ENCODE data around the gene LIPT1.
"Not testable (repeated sequence)": the region's sequence is repeated elsewhere in the genome, so short reads cannot be mapped to it uniquely, and the experiment has no call there.

The LIPT1 gene

DNA sequence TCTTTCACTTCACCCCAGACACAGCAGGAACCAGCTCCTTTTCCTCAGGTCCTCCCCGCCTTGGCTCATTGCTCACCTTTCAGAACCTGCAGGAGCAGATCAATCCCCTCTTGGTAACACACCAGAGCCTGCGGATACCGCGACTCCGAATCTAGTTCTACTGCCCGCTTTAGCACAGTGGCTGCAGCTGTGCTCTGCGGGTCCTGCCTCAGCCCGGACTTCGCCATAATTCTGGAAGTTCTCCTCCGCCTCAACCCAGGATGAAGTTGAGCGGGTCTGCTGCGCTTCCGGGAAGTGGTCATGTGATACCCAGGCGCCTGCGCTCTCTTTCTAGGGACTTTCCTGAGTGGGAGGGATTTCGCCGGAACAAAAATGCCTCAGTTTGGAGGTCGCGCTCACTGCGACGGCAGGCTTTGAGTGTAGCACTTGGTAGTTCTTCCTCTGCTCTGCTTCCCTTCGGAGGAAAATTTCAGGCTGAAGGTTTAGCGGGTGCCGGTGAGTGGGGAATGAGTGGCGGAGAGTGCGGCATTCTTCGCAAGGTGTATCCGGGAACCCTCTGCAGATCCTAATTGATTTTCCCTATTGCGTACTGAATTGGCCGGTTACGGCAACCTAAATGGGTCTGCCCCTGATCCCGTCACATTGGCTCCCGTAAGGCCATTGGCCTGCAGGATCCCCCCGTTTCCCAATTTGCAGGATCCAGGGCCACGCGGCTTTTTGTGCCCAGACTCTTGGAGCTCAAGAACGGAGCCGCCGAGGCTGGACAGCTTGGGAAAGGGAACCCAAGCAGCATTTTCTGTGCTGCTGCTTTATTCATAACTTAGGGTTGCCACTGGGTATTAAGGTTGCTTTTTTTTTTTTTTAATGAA is 26.2 kb downstream of the LIPT1 start, which contains the start of the genes MITD1 and MRPL30:
Gene MITD1, minus strand, starts transcription at position 304 of the 869 bp plus-strand sequence. Its CDS starts 77 bp downstream, at position 227.
Gene MRPL30, plus strand, starts transcription at position 430 of the 869 bp plus-strand sequence. CDS start 5,020 bp downstream, outside the sequence.
- peak; percentile 83 for FAIRE-seq

GRCh38 chr2:99181624-99182000 is 26.8 kb downstream of the LIPT1 start:
- FAIRE-seq = no peak

- no peak for FAIRE-seq
Observed at GRCh38 chr2:99183025-99183424, 28.3 kb downstream of the LIPT1 start.

- FAIRE-seq = no peak
Observed at GRCh38 chr2:99184811-99185210, 30.0 kb downstream of the LIPT1 start.

DNA sequence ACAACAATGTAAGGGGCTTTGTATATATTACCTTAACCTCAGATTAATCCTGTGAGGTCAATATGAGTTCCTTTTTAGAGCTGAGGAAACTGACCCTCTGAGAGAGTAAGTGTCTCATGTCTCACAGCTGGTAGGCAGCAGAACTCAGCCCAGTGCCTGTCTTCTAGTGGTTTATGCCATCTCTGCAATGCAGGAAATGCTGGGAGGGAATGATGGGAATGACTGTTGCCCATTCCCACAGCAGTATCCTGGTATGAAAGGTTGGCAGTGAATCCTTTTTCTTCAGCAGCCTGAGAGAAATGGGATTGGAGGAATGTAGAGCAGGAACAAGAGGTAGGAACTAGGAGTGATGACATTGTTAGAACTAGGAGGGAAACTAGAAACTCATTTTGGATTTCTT is 32.2 kb downstream of the LIPT1 start:
- FAIRE-seq = no peak

DNA sequence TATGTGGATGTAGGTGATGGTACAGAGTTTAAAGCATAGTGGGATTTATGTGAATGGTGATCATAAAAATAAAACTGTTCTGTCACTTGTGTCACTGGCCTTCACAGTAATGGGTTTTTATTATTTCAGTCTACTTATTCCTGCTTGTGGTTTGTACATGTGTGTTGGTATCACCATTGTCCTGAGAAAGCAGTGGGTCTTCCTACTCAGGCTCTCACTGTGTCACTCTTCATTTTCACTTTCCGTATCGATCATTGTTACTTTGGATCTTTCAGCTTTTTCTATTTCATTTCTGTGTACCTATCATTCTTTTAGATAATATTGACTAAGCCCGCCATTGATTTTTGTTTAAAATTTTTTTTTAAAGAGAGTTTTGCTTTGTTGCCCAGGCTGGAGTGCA is 33.6 kb downstream of the LIPT1 start:
- no peak for FAIRE-seq

DNA sequence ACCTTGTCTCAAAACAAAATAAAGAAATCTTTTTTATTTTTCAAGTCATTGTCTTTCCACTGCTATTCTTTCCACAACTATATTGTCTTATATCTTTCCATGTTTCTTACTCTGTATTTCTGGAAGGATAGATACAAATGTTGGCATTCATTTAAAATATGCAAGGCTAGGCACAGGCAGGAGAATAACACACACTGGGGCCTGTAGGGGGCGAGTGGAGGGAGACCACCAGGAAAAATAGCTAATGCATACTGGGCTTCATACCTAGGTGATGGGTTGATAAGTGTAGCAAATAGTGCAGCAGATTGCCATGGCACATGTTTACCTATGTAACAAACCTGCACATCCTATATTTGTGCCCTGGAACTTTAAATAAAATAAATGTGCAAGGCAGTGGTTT is 35.8 kb downstream of the LIPT1 start:
- no peak for FAIRE-seq

GRCh38 chr2:99192364-99192763 is 37.6 kb downstream of the LIPT1 start:
- FAIRE-seq = not testable (repeated sequence)

- no peak for FAIRE-seq
Observed at GRCh38 chr2:99198103-99198841, 43.5 kb downstream of the LIPT1 start.

DNA sequence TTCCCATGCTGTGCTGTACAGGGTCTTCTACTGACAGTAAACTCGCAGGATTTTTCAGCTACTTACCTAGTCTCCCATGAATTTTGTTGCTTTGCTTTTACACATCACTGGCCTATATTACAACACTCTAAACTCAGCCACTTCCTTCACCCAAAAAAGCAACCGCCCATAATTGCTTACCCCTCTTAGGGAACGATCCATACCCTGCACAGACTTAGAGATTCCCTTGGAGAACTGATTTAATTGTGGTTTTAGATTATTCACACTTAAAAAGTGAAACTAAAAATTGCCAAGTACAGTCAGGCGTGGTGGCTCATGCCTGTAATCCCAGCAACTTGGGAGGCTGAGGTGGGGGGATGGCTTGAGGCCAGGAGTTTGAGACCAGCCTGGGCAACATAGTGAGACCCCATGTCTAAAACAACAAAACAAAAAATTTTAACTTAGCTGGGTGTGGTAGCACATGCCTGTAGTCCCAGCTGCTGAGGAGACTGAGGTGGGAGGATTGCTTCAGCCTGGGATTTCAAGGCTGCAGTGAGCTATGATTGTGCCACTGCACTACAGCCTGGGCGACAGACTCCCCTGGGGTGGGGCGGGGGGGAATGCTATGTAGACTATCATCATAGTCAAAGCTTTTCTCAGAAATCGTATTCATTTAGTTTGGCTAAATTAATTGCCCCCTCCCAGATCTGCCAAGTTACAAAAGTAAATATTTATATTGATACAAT is 45.5 kb downstream of the LIPT1 start:
- no peak for FAIRE-seq

DNA sequence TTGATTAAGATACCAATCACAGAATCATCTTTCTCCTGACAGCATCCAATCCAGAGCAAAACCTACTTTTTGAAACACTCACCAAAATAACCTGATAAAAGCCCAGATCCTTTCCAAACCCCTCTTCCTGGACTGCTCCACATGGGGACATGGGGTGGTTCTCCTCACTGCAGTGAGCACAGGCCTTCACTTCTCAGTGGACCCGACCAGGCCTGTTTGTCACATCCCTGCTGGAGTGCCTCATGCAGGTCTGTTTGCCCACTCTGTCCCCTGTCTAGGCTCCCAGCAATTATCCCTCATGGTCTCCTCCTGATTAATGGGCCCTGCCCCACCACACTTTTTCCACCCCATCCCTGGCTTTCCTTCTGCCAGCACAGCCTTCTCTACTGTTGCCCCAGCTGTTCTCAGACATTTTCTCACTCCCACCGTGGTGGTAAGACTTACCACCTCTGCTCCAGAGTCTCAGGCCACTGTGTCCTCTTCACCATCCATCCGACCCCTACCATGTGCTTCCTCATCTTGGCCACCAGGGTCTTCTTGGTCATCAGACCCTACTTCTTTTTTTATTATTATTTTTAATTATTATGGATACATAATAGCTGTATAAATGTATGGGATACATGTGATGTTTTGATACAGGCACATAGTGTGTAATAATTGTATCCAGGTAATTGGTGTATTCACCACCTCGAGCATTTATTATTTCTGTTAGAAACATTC is 47.4 kb downstream of the LIPT1 start:
- FAIRE-seq = no peak

DNA sequence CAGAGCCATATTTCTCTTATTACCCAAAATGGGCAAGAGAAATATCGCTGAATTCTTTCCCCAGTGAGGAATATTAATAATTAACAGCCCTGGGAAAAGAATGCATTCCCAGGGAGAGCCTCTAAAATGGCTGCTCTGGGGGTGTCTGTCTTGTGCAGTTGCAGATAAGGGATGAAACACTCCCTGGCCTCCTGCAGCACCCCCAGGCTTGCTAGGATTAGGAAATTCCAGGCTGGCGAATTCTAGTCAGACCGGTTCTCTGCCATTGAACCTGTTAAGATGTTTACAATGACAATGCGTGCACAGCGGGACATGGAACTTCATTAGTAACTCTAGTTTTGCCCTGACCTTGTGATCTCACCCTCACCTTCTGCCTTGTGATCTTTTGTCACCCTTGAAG is 50.7 kb downstream of the LIPT1 start:
- no peak for FAIRE-seq

All from endometrium (tissue), 2 donors.